GM21360 (cell line): ENCODE measurements around the gene KLHL20.
"Not testable (repeated sequence)": the region's sequence is repeated elsewhere in the genome, so short reads cannot be mapped to it uniquely, and the experiment has no call there.

Source experiments
- ATAC-seq: cut with Tn5 transposase; IDR thresholded peaks from one replicate; pipeline ENCODE4 v1.9.1; 2021; ENCODE audit warnings: mild to moderate bottlenecking, moderate library complexity; ENCODE audit not compliant: unreplicated experiment

Gene KLHL20

GRCh38 chr1:173744651-173745050 lies 29.9 kb downstream of the KLHL20 start:
- ATAC-seq: no peak

- no peak for ATAC-seq
Measured at GRCh38 chr1:173749137-173749536, 34.4 kb downstream of the KLHL20 start.

- ATAC-seq: no peak
Measured at GRCh38 chr1:173753830-173754229, 39.0 kb downstream of the KLHL20 start.

- no peak for ATAC-seq
Measured at GRCh38 chr1:173757666-173758065, 42.9 kb downstream of the KLHL20 start.

GRCh38 chr1:173758110-173758509 lies 43.3 kb downstream of the KLHL20 start:
- ATAC-seq: no peak

GRCh38 chr1:173758980-173759379 lies 44.2 kb downstream of the KLHL20 start:
- ATAC-seq: no peak

GRCh38 chr1:173764331-173764730 lies 49.5 kb downstream of the KLHL20 start:
- not testable (repeated sequence) for ATAC-seq

- ATAC-seq: no peak
Measured at GRCh38 chr1:173768206-173768605, 53.4 kb downstream of the KLHL20 start.

GRCh38 chr1:173768827-173769226 lies 54.0 kb downstream of the KLHL20 start:
- ATAC-seq: no peak

- not testable (repeated sequence) for ATAC-seq
Measured at GRCh38 chr1:173770330-173770729, 55.5 kb downstream of the KLHL20 start.

GRCh38 chr1:173771560-173771959 lies 56.8 kb downstream of the KLHL20 start:
- ATAC-seq: no peak

GRCh38 chr1:173775578-173776226 lies 60.9 kb downstream of the KLHL20 start:
- no peak for ATAC-seq

- no peak for ATAC-seq
Measured at GRCh38 chr1:173779936-173780335, 65.2 kb downstream of the KLHL20 start.

GRCh38 chr1:173784997-173785396 lies 70.2 kb downstream of the KLHL20 start:
- no peak for ATAC-seq

- ATAC-seq: no peak
Measured at GRCh38 chr1:173789841-173790240, 75.1 kb downstream of the KLHL20 start.

- ATAC-seq: no peak
Measured at GRCh38 chr1:173798078-173798477, 83.3 kb downstream of the KLHL20 start.

GRCh38 chr1:173799995-173800394 lies 85.2 kb downstream of the KLHL20 start:
- not testable (repeated sequence) for ATAC-seq

GRCh38 chr1:173802961-173803360 lies 88.2 kb downstream of the KLHL20 start:
- ATAC-seq: no peak

GRCh38 chr1:173813654-173814053 lies 98.9 kb downstream of the KLHL20 start:
- not testable (repeated sequence) for ATAC-seq

GRCh38 chr1:173818459-173818858 lies 103.7 kb downstream of the KLHL20 start:
- no peak for ATAC-seq

- ATAC-seq: no peak
Measured at GRCh38 chr1:173821680-173822079, 106.9 kb downstream of the KLHL20 start.

- peak; percentile 28 for ATAC-seq
Measured at GRCh38 chr1:173823781-173824314, 109.1 kb downstream of the KLHL20 start.
